Astrocyte (in vitro differentiated cells and primary cell): ENCODE measurements around the gene NBEA. TPM values are rescaled to one million over a fixed set of nuclear protein-coding genes. Genes with fewer than 3 reads are reported as not detected.

Experiments
- DNase-seq: peaks from one replicate; pipeline ENCODE4 v3.0.0-alpha.2; 2010; ENCODE audit warnings: low read depth
- FAIRE-seq: peaks from 2 replicates; lab custom pipeline; 2011; peaks lifted over from hg19 to GRCh38; lab: Jason Lieb, UNC
- H2AFZ ChIP-seq: 2 replicates; pipeline ENCODE4 v1.6.0; 2012; ENCODE audit warnings: low read depth, low read length, inconsistent platforms
- H3K27ac ChIP-seq: 2 replicates; pipeline ENCODE4 v1.5.1; 2011; ENCODE audit warnings: low read depth, low read length, inconsistent platforms
- H3K27me3 ChIP-seq: 2 replicates; pipeline ENCODE4 v1.6.0; 2011; ENCODE audit warnings: low read length, inconsistent platforms; ENCODE audit not compliant: insufficient read depth
- H3K36me3 ChIP-seq: 2 replicates; pipeline ENCODE4 v1.5.1; 2011; ENCODE audit warnings: low read length, inconsistent platforms; ENCODE audit not compliant: insufficient read depth
- H3K4me1 ChIP-seq: 2 replicates; pipeline ENCODE4 v1.5.1; 2011; ENCODE audit warnings: low read length, inconsistent platforms; ENCODE audit not compliant: insufficient read depth
- H3K4me2 ChIP-seq: 2 replicates; pipeline ENCODE4 v1.6.0; 2012; ENCODE audit warnings: low read length, inconsistent platforms
- H3K4me3 ChIP-seq: 2 replicates; pipeline ENCODE4 v1.5.1; 2011; ENCODE audit warnings: low read depth, mild to moderate bottlenecking, low read length, inconsistent platforms; ENCODE audit not compliant: insufficient read depth
- H3K79me2 ChIP-seq: 2 replicates; pipeline ENCODE4 v1.6.0; 2012; ENCODE audit warnings: mild to moderate bottlenecking, low read length, inconsistent platforms; ENCODE audit not compliant: insufficient read depth
- H3K9ac ChIP-seq: 2 replicates; pipeline ENCODE4 v1.6.0; 2012; ENCODE audit warnings: mild to moderate bottlenecking, low read length, inconsistent platforms
- H3K9me3 ChIP-seq: 2 replicates; pipeline ENCODE4 v1.5.1; 2012; ENCODE audit warnings: low read depth, mild to moderate bottlenecking, low read length, inconsistent platforms; ENCODE audit not compliant: insufficient read depth
- H4K20me1 ChIP-seq: 2 replicates; pipeline ENCODE4 v1.6.0; 2012; ENCODE audit warnings: low read length, inconsistent platforms; ENCODE audit not compliant: insufficient read depth
- H3K27ac Mint-ChIP-seq: one replicate; pipeline ENCODE4 v1.8.0; 2021; ENCODE audit warnings: mild to moderate bottlenecking, mixed read lengths; ENCODE audit not compliant: unreplicated experiment
- H3K27me3 Mint-ChIP-seq: one replicate; pipeline ENCODE4 v1.8.0; 2021; ENCODE audit warnings: low read depth, mixed read lengths; ENCODE audit not compliant: unreplicated experiment
- H3K36me3 Mint-ChIP-seq: one replicate; pipeline ENCODE4 v1.8.0; 2021; ENCODE audit warnings: low read depth, mixed read lengths; ENCODE audit not compliant: unreplicated experiment
- H3K4me1 Mint-ChIP-seq: one replicate; pipeline ENCODE4 v1.8.0; 2021; ENCODE audit warnings: low read depth, mixed read lengths; ENCODE audit not compliant: unreplicated experiment
- H3K4me3 Mint-ChIP-seq: one replicate; pipeline ENCODE4 v1.8.0; 2021; ENCODE audit warnings: mild to moderate bottlenecking, moderate library complexity, mixed read lengths; ENCODE audit not compliant: unreplicated experiment
- H3K9me3 Mint-ChIP-seq: one replicate; pipeline ENCODE4 v1.8.0; 2021; ENCODE audit warnings: mild to moderate bottlenecking, mixed read lengths; ENCODE audit not compliant: unreplicated experiment
- EZH2 ChIP-seq: IDR thresholded peaks from 2 replicates; pipeline ENCODE4 v1.6.1; 2012; ENCODE audit warnings: mild to moderate bottlenecking, low read length, inconsistent platforms; ENCODE audit not compliant: insufficient read depth
- total RNA-seq: library from RNA; stranded (reverse); gene quantifications from 2 replicates; pipeline ENCODE4 v1.2.1, GENCODE V29; 2021
- TF ChIP-seq, protein P1 (sequence below): IDR thresholded peaks from 2 replicates; pipeline ENCODE4 v1.5.1; 2011; ENCODE audit warnings: low read depth, mild to moderate bottlenecking, inconsistent platforms, low read length, moderate library complexity; ENCODE audit not compliant: insufficient read depth

The NBEA gene
- total RNA-seq, 1 donor from 2014 or later, result 7.8 TPM

DNA sequence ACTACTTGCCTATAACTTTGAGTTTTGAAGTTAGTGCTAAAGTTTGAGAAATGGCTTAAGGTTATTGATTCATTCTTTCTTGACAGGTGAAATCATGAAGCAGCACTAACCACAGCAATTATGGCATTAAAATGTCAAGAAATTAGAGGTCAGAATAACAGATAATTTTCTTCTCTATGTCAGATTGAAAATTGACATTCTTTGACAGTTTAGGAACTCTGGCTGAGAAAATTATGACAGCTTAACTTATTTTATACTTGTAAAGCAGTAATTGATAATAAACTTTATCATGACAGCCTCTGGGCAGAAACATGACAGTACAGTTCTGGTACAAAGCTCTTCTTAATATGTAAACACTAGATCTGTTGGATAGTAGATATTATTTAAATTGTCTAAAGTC is 689.6 kb downstream of the NBEA start:
- TF ChIP-seq, protein P1, sequence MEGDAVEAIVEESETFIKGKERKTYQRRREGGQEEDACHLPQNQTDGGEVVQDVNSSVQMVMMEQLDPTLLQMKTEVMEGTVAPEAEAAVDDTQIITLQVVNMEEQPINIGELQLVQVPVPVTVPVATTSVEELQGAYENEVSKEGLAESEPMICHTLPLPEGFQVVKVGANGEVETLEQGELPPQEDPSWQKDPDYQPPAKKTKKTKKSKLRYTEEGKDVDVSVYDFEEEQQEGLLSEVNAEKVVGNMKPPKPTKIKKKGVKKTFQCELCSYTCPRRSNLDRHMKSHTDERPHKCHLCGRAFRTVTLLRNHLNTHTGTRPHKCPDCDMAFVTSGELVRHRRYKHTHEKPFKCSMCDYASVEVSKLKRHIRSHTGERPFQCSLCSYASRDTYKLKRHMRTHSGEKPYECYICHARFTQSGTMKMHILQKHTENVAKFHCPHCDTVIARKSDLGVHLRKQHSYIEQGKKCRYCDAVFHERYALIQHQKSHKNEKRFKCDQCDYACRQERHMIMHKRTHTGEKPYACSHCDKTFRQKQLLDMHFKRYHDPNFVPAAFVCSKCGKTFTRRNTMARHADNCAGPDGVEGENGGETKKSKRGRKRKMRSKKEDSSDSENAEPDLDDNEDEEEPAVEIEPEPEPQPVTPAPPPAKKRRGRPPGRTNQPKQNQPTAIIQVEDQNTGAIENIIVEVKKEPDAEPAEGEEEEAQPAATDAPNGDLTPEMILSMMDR, result no peak
- no peak for TF ChIP-seq EZH2
- no peaks in the 10 kb centered on the region for H3K36me3 ChIP-seq
- no peak overlapping the region for H3K4me3 Mint-ChIP-seq
- no peaks in the 10 kb centered on the region for H3K9me3 ChIP-seq
- H3K4me3 ChIP-seq, result no peak overlapping the region
- no peak overlapping the region for H3K9ac ChIP-seq
- no peak overlapping the region for H3K27ac Mint-ChIP-seq
- no peaks in the 10 kb centered on the region for H3K9me3 Mint-ChIP-seq
- no peak overlapping the region for H3K27ac ChIP-seq
- H3K4me2 ChIP-seq, result no peak overlapping the region
- no peak for FAIRE-seq
- H2AFZ ChIP-seq, result no peak overlapping the region
- no peaks in the 10 kb centered on the region for H4K20me1 ChIP-seq
- H3K36me3 Mint-ChIP-seq, result no peaks in the 10 kb centered on the region
- DNase-seq, result no peak
- peaks cover 5% of the 10 kb centered on the region for H3K4me1 Mint-ChIP-seq
- no peaks in the 10 kb centered on the region for H3K27me3 Mint-ChIP-seq
- H3K79me2 ChIP-seq, result no peaks in the 10 kb centered on the region
- H3K27me3 ChIP-seq, result no peaks in the 10 kb centered on the region
- no peaks in the 10 kb centered on the region for H3K4me1 ChIP-seq

GRCh38 chr13:35643625-35644024 is 701.6 kb downstream of the NBEA start:
- peaks cover 2% of the 10 kb centered on the region for H3K4me1 Mint-ChIP-seq
- no peaks in the 10 kb centered on the region for H3K36me3 ChIP-seq
- no peaks in the 10 kb centered on the region for H4K20me1 ChIP-seq
- no peaks in the 10 kb centered on the region for H3K4me1 ChIP-seq
- no peak overlapping the region for H3K9ac ChIP-seq
- no peak overlapping the region for H3K4me3 Mint-ChIP-seq
- no peaks in the 10 kb centered on the region for H3K9me3 ChIP-seq
- no peaks in the 10 kb centered on the region for H3K27me3 ChIP-seq
- no peaks in the 10 kb centered on the region for H3K27me3 Mint-ChIP-seq
- FAIRE-seq (no peak), DNase-seq (no peak)
- H3K36me3 Mint-ChIP-seq, result no peaks in the 10 kb centered on the region
- no peak overlapping the region for H3K4me2 ChIP-seq
- no peak overlapping the region for H2AFZ ChIP-seq
- H3K9me3 Mint-ChIP-seq, result no peaks in the 10 kb centered on the region
- no peak overlapping the region for H3K27ac Mint-ChIP-seq
- H3K27ac ChIP-seq, result no peak overlapping the region
- TF ChIP-seq, protein P1, result no peak
- TF ChIP-seq EZH2, result no peak
- no peaks in the 10 kb centered on the region for H3K79me2 ChIP-seq
- no peak overlapping the region for H3K4me3 ChIP-seq

- FAIRE-seq, result no peak
- no peaks in the 10 kb centered on the region for H3K27me3 Mint-ChIP-seq
- no peak overlapping the region for H3K4me3 Mint-ChIP-seq
These were observed 704.1 kb downstream of the NBEA start for GRCh38 chr13:35646056-35646774.

More at GRCh38 chr13:35646056-35646774, 704.1 kb downstream of the NBEA start:
- TF ChIP-seq EZH2, result no peak
- TF ChIP-seq, protein P1, result no peak
- Mint-ChIP-seq H3K4me1 (peaks cover 2% of the 10 kb centered on the region), H3K9me3 (no peaks in the 10 kb centered on the region), H3K36me3 (no peaks in the 10 kb centered on the region), H3K27ac (no peak overlapping the region)
- no peak overlapping the region for H3K27ac ChIP-seq
- DNase-seq, result no peak
- no peaks in the 10 kb centered on the region for H3K36me3 ChIP-seq
- H3K9ac ChIP-seq, result no peak overlapping the region
- no peaks in the 10 kb centered on the region for H3K4me1 ChIP-seq
- H4K20me1 ChIP-seq, result no peaks in the 10 kb centered on the region
- no peaks in the 10 kb centered on the region for H3K79me2 ChIP-seq
- no peaks in the 10 kb centered on the region for H3K9me3 ChIP-seq
- no peak overlapping the region for H2AFZ ChIP-seq
- H3K4me3 ChIP-seq, result no peak overlapping the region
- no peak overlapping the region for H3K4me2 ChIP-seq
- H3K27me3 ChIP-seq, result no peaks in the 10 kb centered on the region
